Karpas-422 (cell line): Measurements from ENCODE around the gene NRXN3. TPM values are rescaled to one million over a fixed set of nuclear protein-coding genes. Genes with fewer than 3 reads are reported as not detected.

Experiments used
- DNase-seq: peaks from one replicate; pipeline ENCODE4 v3.0.0-alpha.2; 2015
- H2AFZ ChIP-seq: fragments of 200-600 bp; sonication (generic); 2 replicates; pipeline ENCODE4 v1.6.1; 2014; ENCODE audit warnings: antibody characterized with exemption, low read length, mixed read lengths
- H3K27ac ChIP-seq: fragments of 200-600 bp; sonication (generic); 2 replicates; pipeline ENCODE4 v1.5.1; 2014; ENCODE audit warnings: mild to moderate bottlenecking, low read length, moderate library complexity
- H3K27me3 ChIP-seq: fragments of 200-600 bp; sonication (generic); 2 replicates; pipeline ENCODE4 v1.6.1; 2014; ENCODE audit warnings: low read length, mixed read lengths
- H3K36me3 ChIP-seq: fragments of 200-600 bp; sonication (generic); 2 replicates; pipeline ENCODE4 v1.6.1; 2014; ENCODE audit warnings: low read length, mixed read lengths; ENCODE audit not compliant: insufficient read depth
- H3K4me1 ChIP-seq: fragments of 200-600 bp; sonication (generic); 2 replicates; pipeline ENCODE4 v1.6.1; 2014; ENCODE audit warnings: mild to moderate bottlenecking, low read length, mixed read lengths
- H3K4me2 ChIP-seq: fragments of 200-600 bp; sonication (generic); 2 replicates; pipeline ENCODE4 v1.6.1; 2014; ENCODE audit warnings: low read length, low read depth, mild to moderate bottlenecking; ENCODE audit not compliant: poor library complexity, severe bottlenecking
- H3K4me3 ChIP-seq: fragments of 200-600 bp; sonication (generic); 2 replicates; pipeline ENCODE4 v1.5.1; 2014; ENCODE audit warnings: mild to moderate bottlenecking, antibody characterized with exemption, low read length, mixed read lengths
- H3K79me2 ChIP-seq: fragments of 200-600 bp; sonication (generic); 2 replicates; pipeline ENCODE4 v1.6.1; 2014; ENCODE audit warnings: mild to moderate bottlenecking, low read length, mixed read lengths
- H3K9ac ChIP-seq: fragments of 200-600 bp; sonication (generic); 2 replicates; pipeline ENCODE4 v1.6.0; 2014; ENCODE audit warnings: low read length
- H3K9me2 ChIP-seq: fragments of 200-600 bp; sonication (generic), shearing (Covaris generic); replicated peaks from 2 replicates; pipeline ENCODE4 v1.6.0; 2014; ENCODE audit warnings: mild to moderate bottlenecking, low read length, moderate library complexity; ENCODE audit not compliant: insufficient read depth
- H3K9me3 ChIP-seq: fragments of 300-700, 200-600 bp; sonication (generic); 2 replicates; pipeline ENCODE4 v1.6.1; 2014; ENCODE audit warnings: low read length, mixed read lengths
- H4K20me1 ChIP-seq: fragments of 200-600 bp; sonication (generic); 2 replicates; pipeline ENCODE4 v1.6.1; 2014; ENCODE audit warnings: mild to moderate bottlenecking, antibody characterized with exemption, low read length, low read depth; ENCODE audit not compliant: insufficient read depth
- total RNA-seq: library from RNA; depleted of rRNA; stranded (reverse); fragments of >200 nt; shearing (Covaris generic); gene quantifications from 2 replicates; pipeline ENCODE4 v1.2.3, GENCODE V29; 2014; ENCODE audit warnings: low replicate concordance

NRXN3 gene
- total RNA-seq, 1 experiment from 2014 or later: not detected

DNA sequence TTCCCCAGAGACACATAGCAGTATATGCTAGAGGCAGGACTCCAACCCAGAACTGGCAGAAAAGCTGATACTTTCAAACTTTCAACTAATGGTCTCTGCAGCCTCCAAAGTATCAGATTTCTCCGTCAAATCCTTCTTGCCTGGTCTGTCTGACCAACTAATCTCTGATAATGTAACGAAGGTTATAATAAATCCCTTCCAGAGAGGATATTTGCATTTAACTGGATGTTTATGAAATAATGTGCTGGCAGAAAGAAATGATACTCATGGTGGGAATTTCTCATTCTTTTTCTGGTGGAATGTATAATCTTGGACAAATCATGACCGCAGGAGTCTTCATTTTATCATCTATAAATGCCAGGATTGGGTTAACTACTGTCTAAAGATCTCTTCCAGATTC, 1180.8 kb downstream of the NRXN3 start:
- no peaks in the 10 kb centered on the region for H3K4me1 ChIP-seq
- H3K4me2 ChIP-seq: no peak overlapping the region
- no peak overlapping the region for H3K4me3 ChIP-seq
- DNase-seq: no peak
- H3K9ac ChIP-seq: no peak overlapping the region
- H3K9me2 ChIP-seq: no peaks in the 10 kb centered on the region
- H2AFZ ChIP-seq: no peak overlapping the region
- H3K27ac ChIP-seq: no peak overlapping the region
- H3K27me3 ChIP-seq: no peaks in the 10 kb centered on the region
- H3K36me3 ChIP-seq: no peaks in the 10 kb centered on the region
- H3K79me2 ChIP-seq: no peaks in the 10 kb centered on the region
- H3K9me3 ChIP-seq: no peaks in the 10 kb centered on the region
- no peaks in the 10 kb centered on the region for H4K20me1 ChIP-seq

DNA sequence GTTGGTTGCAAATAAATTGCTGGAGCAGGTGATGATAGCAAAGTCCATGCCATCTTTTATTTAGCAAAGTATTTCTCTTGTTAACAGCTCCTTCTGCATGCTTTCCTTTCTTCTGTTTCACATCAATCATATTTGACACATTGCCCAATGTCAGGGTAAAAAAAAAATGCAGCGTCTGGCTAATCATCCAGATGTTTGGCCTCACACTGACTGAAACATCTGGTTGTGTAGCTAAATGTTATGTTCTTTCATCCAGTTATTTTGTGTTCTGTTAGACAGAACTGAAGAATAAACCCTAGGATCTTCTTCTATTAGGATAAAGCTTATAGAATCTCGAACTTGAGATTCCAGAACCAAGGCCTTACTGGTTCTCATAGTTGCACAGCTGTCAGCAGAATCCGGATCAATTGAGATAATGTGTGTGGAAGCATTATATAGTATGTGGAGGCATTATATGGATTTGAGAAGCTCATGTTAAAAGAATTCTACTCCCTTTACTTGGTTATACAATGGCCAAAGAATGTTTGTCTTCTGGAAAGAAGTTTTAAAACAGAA, 1182.0 kb downstream of the NRXN3 start:
- no peak for DNase-seq
- no peak overlapping the region for H3K4me2 ChIP-seq
- H3K4me1 ChIP-seq: no peaks in the 10 kb centered on the region
- no peak overlapping the region for H2AFZ ChIP-seq
- no peak overlapping the region for H3K9ac ChIP-seq
- no peaks in the 10 kb centered on the region for H3K9me2 ChIP-seq
- no peaks in the 10 kb centered on the region for H3K79me2 ChIP-seq
- no peaks in the 10 kb centered on the region for H3K9me3 ChIP-seq
- H3K4me3 ChIP-seq: no peak overlapping the region
- no peaks in the 10 kb centered on the region for H3K27me3 ChIP-seq
- H3K36me3 ChIP-seq: no peaks in the 10 kb centered on the region
- no peak overlapping the region for H3K27ac ChIP-seq
- H4K20me1 ChIP-seq: no peaks in the 10 kb centered on the region

DNA sequence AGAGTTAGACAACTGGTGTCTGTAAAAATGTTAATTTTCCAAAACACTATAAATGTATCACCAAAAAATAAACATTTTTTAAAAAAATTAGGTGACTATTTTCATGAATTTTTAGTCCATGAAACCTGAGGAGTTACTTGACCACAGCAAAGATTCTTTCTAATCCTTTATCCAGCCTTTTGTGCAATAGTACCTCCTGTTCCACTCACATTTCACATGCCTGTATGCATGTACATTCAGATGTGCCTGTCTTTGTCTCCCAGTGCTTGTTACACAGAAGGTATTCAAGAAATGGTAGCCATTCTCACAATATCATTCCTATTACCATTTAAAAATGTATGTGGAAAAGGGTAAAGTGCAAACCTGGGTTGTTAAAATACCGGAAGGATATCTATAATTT, 1184.2 kb downstream of the NRXN3 start:
- Histone ChIP-seq H3K79me2 (no peaks in the 10 kb centered on the region), H3K9me2 (no peaks in the 10 kb centered on the region), H3K4me3 (no peak overlapping the region), H3K27ac (no peak overlapping the region), H3K4me2 (no peak overlapping the region), H3K9ac (no peak overlapping the region), H3K36me3 (no peaks in the 10 kb centered on the region), H3K9me3 (no peaks in the 10 kb centered on the region), H2AFZ (no peak overlapping the region), H3K27me3 (no peaks in the 10 kb centered on the region), H4K20me1 (no peaks in the 10 kb centered on the region), H3K4me1 (no peaks in the 10 kb centered on the region)
- no peak for DNase-seq

DNA sequence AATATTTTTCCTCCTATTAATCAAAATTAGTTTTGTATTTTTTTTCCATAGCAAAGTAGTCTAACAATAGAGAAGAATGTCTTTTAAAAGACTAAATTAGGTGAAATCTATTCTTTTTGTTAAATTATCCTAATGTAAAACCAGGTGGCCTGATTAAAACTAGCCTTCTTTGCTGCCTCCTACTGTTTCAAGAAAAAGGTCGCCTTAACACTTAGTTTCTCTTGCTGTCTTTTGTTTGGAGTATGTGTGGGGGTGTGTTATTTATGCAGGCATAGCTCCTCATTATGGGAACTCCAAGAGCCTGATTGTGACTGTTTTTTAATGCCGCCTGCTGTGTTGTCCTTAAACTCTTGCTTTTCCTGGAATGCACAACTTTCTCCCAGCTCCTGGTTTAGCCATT, 1185.9 kb downstream of the NRXN3 start:
- no peak for DNase-seq

DNA sequence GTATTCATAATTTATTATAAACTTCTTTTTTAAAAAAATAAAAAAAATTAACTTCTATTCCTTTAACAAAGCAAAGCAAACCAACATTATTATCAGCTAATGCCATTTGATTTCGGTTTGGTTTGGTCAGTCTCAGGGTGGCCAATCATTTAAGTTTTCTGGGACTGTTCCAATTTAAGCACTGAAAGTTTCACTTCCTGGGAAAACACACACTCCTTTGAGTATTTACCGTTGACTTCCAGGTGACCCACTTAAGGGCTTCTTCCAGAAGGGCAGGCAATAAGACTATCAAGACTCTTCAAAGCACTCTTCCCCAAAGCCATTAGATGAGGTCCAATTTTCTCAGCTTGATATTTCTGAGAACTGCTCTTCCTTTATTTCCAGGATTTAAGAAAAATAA, 1187.1 kb downstream of the NRXN3 start:
- no peak for DNase-seq
- H3K9me2 ChIP-seq: no peaks in the 10 kb centered on the region
- no peaks in the 10 kb centered on the region for H4K20me1 ChIP-seq
- H3K4me2 ChIP-seq: no peak overlapping the region
- no peak overlapping the region for H2AFZ ChIP-seq
- no peaks in the 10 kb centered on the region for H3K4me1 ChIP-seq
- no peak overlapping the region for H3K9ac ChIP-seq
- no peaks in the 10 kb centered on the region for H3K79me2 ChIP-seq
- no peaks in the 10 kb centered on the region for H3K9me3 ChIP-seq
- H3K36me3 ChIP-seq: no peaks in the 10 kb centered on the region
- H3K27ac ChIP-seq: no peak overlapping the region
- no peak overlapping the region for H3K4me3 ChIP-seq
- H3K27me3 ChIP-seq: no peaks in the 10 kb centered on the region

More for the DNA sequence above, 1185.9 kb downstream of the NRXN3 start:
- no peaks in the 10 kb centered on the region for H3K79me2 ChIP-seq
- H3K4me3 ChIP-seq: no peak overlapping the region
- H3K4me2 ChIP-seq: no peak overlapping the region
- no peak overlapping the region for H3K27ac ChIP-seq
- H2AFZ ChIP-seq: no peak overlapping the region
- no peaks in the 10 kb centered on the region for H3K36me3 ChIP-seq
- no peaks in the 10 kb centered on the region for H4K20me1 ChIP-seq
- no peaks in the 10 kb centered on the region for H3K9me3 ChIP-seq
- no peaks in the 10 kb centered on the region for H3K4me1 ChIP-seq
- H3K9me2 ChIP-seq: no peaks in the 10 kb centered on the region
- no peaks in the 10 kb centered on the region for H3K27me3 ChIP-seq
- H3K9ac ChIP-seq: no peak overlapping the region

DNA sequence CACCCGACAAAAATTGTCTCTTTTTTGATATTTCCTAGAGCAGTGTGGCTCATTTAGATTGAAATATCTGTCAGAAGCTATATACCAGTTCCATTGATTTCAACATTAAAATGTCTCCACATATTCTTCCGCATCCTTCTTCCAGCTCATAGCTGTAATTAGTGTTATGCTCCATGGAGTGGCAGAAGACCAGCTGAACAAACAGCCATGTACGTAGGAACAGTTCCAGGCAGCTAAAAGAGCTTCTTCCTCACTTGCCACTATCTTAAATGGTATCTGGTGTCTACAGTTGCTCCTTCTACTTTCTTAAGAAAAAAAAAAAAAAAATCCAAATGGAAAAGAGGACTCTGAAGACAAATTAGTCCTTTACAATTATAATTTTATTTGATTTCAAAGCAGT, 1193.1 kb downstream of the NRXN3 start:
- no peaks in the 10 kb centered on the region for H3K79me2 ChIP-seq
- H3K9me3 ChIP-seq: no peaks in the 10 kb centered on the region
- DNase-seq: no peak
- no peaks in the 10 kb centered on the region for H3K4me1 ChIP-seq
- no peaks in the 10 kb centered on the region for H3K36me3 ChIP-seq
- no peak overlapping the region for H3K27ac ChIP-seq
- no peaks in the 10 kb centered on the region for H3K9me2 ChIP-seq
- no peak overlapping the region for H3K4me2 ChIP-seq
- no peak overlapping the region for H3K9ac ChIP-seq
- no peaks in the 10 kb centered on the region for H3K27me3 ChIP-seq
- H3K4me3 ChIP-seq: no peak overlapping the region
- H2AFZ ChIP-seq: no peak overlapping the region
- no peaks in the 10 kb centered on the region for H4K20me1 ChIP-seq

DNA sequence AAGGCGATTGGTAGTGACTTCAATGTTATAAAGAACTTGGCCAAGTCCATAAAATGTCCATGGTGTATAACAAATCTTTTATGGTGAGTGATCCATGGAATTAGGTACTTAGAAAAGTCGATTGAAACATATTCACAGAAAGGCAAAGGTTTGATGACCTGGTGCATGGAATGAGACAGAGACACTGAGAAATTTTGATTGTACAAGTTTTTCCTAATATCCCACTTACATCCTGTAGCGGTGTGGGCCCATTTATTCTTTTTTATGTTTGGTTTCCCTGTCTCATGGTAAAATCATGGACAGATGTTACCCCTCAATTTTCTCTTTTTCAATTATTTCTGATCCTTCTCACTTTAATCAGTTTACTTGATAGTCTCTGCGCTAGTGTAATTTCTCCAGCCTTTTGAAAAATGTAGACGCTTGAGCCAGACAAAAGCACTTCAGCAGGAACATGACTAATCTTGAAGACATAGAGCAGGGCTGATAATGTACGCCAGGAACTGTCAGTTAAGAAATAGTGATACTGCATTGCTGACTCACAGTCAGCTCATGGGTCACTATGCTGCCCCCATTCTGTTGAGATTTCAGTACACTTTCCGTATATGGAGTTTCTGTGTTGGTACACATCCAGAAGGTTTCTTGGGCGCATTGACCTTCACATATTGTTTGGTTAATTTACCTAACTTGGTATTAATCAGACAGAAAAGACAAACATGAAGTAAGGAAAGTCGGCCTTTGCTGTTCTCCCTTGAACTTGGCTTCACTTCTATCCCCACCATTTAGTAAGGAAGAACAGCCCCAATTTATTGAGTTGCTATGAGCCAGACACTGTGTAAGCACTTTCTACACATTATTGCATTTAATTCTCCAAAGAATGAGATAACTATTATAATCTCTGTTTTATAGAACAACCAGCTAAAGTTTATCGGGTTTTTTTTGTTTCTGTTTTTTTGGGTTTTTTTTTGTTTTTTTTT, 1199.5 kb downstream of the NRXN3 start:
- Histone ChIP-seq H4K20me1 (no peaks in the 10 kb centered on the region), H3K27ac (no peak overlapping the region), H3K9me3 (no peaks in the 10 kb centered on the region; the same call in 1 of the 2 replicates), H3K79me2 (no peaks in the 10 kb centered on the region), H3K9me2 (no peaks in the 10 kb centered on the region; the same call in 1 of the 2 replicates), H3K36me3 (no peaks in the 10 kb centered on the region), H3K27me3 (0 out of 2 replicates have a peak, but pooled peaks cover 3% of the 10 kb centered on the region), H3K9ac (no peak overlapping the region), H3K4me3 (no peak overlapping the region), H2AFZ (no peak overlapping the region), H3K4me2 (no peak overlapping the region), H3K4me1 (no peaks in the 10 kb centered on the region)
- DNase-seq: no peak

DNA sequence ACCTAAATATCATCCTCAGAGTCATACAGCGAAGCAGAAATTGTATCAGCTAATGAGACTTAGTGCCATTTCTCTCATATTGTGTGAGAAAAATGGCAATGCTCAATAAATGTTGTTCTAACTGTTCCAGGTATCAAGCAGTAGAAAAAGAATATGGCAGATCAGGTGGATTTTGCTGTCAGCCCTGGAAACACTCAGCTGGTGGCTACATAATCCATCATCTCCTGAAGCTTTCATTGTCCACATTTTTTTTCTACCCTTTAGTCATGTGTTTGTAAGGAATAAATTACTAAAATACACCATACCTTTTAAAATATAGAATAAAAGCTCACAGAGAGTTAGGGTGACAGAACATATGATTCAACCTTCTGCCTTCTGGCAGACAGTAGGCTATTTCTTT, 1200.8 kb downstream of the NRXN3 start:
- DNase-seq: no peak
- Histone ChIP-seq H4K20me1 (no peaks in the 10 kb centered on the region), H3K27ac (no peak overlapping the region), H3K79me2 (no peaks in the 10 kb centered on the region), H3K36me3 (no peaks in the 10 kb centered on the region), H3K9me3 (no peaks in the 10 kb centered on the region; the same call in 1 of the 2 replicates), H3K9me2 (no peaks in the 10 kb centered on the region; the same call in 1 of the 2 replicates), H3K4me1 (no peaks in the 10 kb centered on the region), H2AFZ (no peak overlapping the region), H3K9ac (no peak overlapping the region), H3K4me3 (no peak overlapping the region), H3K4me2 (no peak overlapping the region), H3K27me3 (0 out of 2 replicates have a peak, but pooled peaks cover 3% of the 10 kb centered on the region)
